Subcutaneous abdominal adipose tissue (tissue), 5 donors: Measurements from ENCODE around the gene SEC61A2.
A peak's percentile ranks its signal among the peaks of the same experiment; 100 is the strongest.

Experiments
- H3K27ac ChIP-seq: one replicate; pipeline ENCODE4 v1.7.0; 2013; ENCODE audit warnings: low read depth, mild to moderate bottlenecking, inconsistent platforms, low read length, moderate library complexity
- H3K27me3 ChIP-seq, 5 donors: one replicate each; pipeline ENCODE4 v1.7.0; 2013; ENCODE audit warnings: low read length in 5 of 5, inconsistent platforms in 1 of 5; ENCODE audit not compliant: control insufficient read depth in 5 of 5, insufficient read depth in 4 of 5
- H3K36me3 ChIP-seq, 5 donors: one replicate each; pipeline ENCODE4 v1.7.0; 2013; ENCODE audit warnings: low read length in 5 of 5; ENCODE audit not compliant: control insufficient read depth in 5 of 5, insufficient read depth in 5 of 5
- H3K4me1 ChIP-seq, 5 donors: one replicate each; pipeline ENCODE4 v1.7.0; 2013; ENCODE audit warnings: low read length in 5 of 5, mild to moderate bottlenecking in 3 of 5, moderate library complexity in 1 of 5; ENCODE audit not compliant: control insufficient read depth in 5 of 5, insufficient read depth in 5 of 5
- H3K4me3 ChIP-seq, 5 donors: one replicate each; pipeline ENCODE4 v1.7.0; 2013; ENCODE audit warnings: low read length in 5 of 5, low read depth in 1 of 5
- H3K9ac ChIP-seq, 5 donors: one replicate each; pipeline ENCODE4 v1.7.0; 2013; ENCODE audit warnings: low read length in 5 of 5, mild to moderate bottlenecking in 4 of 5, moderate library complexity in 3 of 5
- H3K9me3 ChIP-seq, 5 donors: one replicate each; pipeline ENCODE4 v1.7.0; 2013; ENCODE audit warnings: low read length in 5 of 5; ENCODE audit not compliant: control insufficient read depth in 5 of 5
- donor health status: healthy.
- donor health status: healthy.
- donor health status: healthy.
- donor health status: healthy.
- donor health status: healthy.

Gene SEC61A2

DNA sequence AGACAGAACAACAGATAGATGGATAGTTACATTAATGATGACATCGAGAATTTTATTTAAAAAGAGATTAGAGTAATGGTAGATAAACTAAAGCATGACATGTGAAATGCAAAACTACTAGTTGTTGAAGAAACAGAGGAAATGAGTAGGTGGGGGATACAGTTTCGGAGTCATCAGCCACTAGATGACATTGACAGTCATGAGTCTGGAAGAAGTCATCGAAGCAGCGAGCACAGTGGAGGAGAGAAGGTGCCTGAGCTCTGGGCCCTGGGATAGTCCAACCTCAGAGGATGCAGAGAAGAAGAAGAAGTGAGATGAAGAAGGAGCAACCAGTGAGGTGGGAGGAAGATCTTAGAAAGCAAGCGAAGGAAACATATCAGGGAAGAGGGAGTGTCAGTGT, 20.2 kb upstream of the SEC61A2 start:
- Histone ChIP-seq H3K4me1 (peaks cover 0 to 2% (median 0%) of the 10 kb centered on the region in 5 donors), H3K9ac (no peak overlapping the region), H3K27me3 (no peaks in the 10 kb centered on the region), H3K4me3 (no peak overlapping the region), H3K27ac (no peak overlapping the region), H3K36me3 (peaks cover 16 to 76% (median 62%) of the 10 kb centered on the region in 5 donors), H3K9me3 (no peaks in the 10 kb centered on the region)

DNA sequence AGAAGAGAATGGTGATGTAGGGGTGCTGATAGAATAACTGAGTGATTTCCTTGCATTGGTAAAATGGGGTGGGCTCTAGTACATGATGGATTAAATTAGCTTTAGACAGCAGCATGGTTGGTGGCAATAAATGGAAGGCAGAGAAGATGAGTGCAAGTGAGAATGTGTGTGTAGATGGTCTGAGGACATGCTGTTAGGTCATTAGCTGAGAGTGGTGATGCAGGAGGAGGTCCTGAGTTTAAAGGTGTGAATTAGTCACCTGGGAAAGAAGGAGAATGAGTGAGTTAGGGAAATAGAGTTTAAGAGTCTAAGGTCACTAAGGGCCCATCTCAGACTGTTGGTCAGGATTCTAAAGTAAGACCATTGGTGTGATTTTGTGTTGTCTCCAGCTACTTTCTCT, 17.9 kb upstream of the SEC61A2 start:
- Histone ChIP-seq H3K4me3 (no peak overlapping the region), H3K27ac (no peak overlapping the region), H3K9me3 (no peaks in the 10 kb centered on the region), H3K4me1 (peaks cover 0 to 2% (median 0%) of the 10 kb centered on the region in 5 donors), H3K36me3 (peaks cover 16 to 58% (median 49%) of the 10 kb centered on the region in 5 donors), H3K9ac (no peak overlapping the region), H3K27me3 (no peaks in the 10 kb centered on the region)

DNA sequence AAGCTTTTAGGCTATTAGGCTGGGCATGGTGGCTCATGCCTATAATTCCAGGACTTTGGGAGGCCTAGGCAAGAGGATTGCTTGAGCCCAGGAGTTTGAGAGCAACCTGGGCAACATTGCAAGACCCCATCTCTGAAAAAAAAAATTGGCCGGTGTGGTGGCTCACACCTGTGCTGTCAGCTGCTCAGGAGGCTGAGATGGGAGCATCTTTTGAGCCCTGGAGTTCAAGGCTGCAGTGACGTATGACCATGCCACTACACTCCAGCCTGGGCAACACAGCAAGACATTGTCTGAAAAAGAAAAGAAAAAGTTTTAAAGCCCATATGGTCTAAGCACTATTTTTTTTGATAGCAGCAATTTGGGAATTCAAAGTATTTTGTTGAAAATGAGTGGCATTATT, 15.8 kb upstream of the SEC61A2 start:
- H3K4me1 ChIP-seq = no peaks in the 10 kb centered on the region
- no peak overlapping the region for H3K9ac ChIP-seq
- no peak overlapping the region for H3K27ac ChIP-seq

DNA sequence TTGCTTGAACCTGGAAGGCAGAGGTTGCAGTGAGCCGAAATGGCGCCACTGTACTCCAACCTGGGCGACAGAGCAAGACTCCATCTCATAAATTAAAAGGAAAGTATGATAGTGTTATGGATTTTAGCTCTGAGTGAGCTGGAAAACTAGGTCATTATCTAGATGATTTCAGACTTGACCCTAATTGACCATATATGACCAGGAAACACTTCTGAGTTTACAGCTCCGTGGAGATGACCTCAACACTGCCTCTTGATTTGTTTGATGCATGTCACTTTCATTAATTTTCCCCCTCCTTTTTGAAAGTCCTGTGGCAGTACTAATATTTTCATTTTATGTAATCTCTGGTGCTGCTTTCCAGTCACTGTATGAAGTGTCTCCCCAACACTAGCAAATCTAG, 7.8 kb upstream of the SEC61A2 start:
- no peak overlapping the region for H3K4me3 ChIP-seq
- H3K27ac ChIP-seq = no peak overlapping the region
- H3K9me3 ChIP-seq = no peaks in the 10 kb centered on the region
- no peaks in the 10 kb centered on the region for H3K27me3 ChIP-seq
- no peaks in the 10 kb centered on the region for H3K4me1 ChIP-seq
- H3K9ac ChIP-seq = no peak overlapping the region
- H3K36me3 ChIP-seq = peaks cover 5 to 38% (median 36%) of the 10 kb centered on the region in 5 donors

More for the DNA sequence above, 15.8 kb upstream of the SEC61A2 start:
- Histone ChIP-seq H3K9me3 (no peaks in the 10 kb centered on the region), H3K4me3 (no peak overlapping the region), H3K27me3 (no peaks in the 10 kb centered on the region), H3K36me3 (peaks cover 13 to 49% (median 42%) of the 10 kb centered on the region in 5 donors)

DNA sequence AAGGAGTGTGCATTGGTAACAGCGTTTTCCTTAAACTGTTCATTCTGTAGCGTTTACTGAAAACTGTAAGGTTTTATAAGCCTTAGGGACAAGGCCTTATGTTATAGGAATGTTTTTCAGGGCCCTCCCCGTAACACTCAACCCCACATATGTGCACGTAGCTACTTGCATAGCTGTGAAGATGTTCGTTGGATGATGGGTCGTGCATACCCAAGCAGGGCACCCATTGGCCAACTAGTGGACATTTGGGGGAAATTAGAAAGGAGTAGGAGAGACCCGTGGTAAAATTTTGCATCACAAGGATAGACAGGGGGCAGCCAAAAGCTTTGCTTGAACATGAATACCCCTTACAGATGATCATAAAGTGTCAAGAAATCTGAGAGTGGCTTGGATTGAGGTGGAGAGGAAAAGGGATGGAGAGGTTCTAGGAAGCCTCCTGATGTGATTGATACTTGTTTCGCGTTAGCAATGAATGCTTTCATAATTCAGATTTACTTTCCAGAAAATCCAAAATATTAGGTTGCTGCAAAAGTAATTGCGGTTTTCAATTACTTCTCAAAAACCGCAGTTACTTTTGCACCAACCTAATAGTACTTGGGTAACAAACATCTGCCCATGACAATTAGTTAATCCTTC, 878 bp downstream of the SEC61A2 start:
- Histone ChIP-seq H3K9me3 (no peaks in the 10 kb centered on the region), H3K4me3 (peak overlapping the region; percentile 75 to 92 (median 79)), H3K9ac (peak overlapping the region in 4 of 5 donors; percentile 67 to 78 (median 76)), H3K36me3 (peaks cover 0 to 6% (median 3%) of the 10 kb centered on the region in 5 donors), H3K27ac (no peak overlapping the region), H3K27me3 (no peaks in the 10 kb centered on the region), H3K4me1 (peaks cover 0 to 17% (median 9%) of the 10 kb centered on the region in 5 donors)

DNA sequence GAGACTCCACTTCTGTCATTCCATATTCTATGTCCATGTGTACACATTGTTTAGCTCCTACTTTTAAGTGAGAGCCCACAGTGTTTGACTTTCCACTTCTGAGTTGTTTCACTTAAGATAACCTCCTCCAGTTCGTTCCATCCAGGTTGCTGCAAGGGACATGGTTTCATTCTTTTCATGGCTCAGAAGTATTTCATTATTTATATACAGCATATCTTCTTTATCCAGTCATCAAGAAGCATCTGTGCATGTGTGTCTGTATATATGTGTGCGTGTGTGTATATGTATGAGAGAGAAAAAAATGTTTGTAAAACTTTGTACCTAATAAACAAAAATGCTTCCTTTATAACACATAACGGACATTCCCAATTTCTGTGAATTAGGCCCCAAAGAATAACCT, 6.2 kb downstream of the SEC61A2 start:
- Histone ChIP-seq H3K27ac (no peak overlapping the region), H3K4me1 (peaks cover 0 to under 1% (median 0%) of the 10 kb centered on the region in 5 donors), H3K4me3 (no peak overlapping the region), H3K36me3 (peaks cover 4 to 27% (median 23%) of the 10 kb centered on the region in 5 donors), H3K9me3 (no peaks in the 10 kb centered on the region), H3K9ac (no peak overlapping the region), H3K27me3 (no peaks in the 10 kb centered on the region)

DNA sequence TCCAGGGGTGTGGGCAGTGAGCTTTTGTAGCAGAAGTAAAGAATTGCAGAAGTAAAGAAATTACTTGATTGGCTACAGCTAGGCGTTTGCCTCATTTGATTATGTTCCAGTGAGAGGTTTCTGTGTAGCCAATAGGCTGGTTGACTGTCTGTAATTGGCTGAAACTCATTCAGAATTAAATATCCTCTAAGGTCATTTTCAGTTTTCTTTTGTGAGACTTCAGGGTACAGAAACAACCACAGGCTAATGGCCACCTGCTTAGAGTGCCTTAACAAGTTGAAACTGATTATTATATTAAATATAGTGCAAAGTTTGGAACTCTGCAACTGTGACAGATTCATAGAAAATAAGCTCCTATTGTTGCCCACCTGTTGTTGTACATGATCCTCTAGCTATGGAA, 10.6 kb downstream of the SEC61A2 start:
- Histone ChIP-seq H3K27ac (no peak overlapping the region), H3K4me1 (no peaks in the 10 kb centered on the region), H3K27me3 (no peaks in the 10 kb centered on the region), H3K36me3 (peaks cover 16 to 51% (median 46%) of the 10 kb centered on the region in 5 donors), H3K9ac (no peak overlapping the region), H3K9me3 (no peaks in the 10 kb centered on the region), H3K4me3 (no peak overlapping the region)

DNA sequence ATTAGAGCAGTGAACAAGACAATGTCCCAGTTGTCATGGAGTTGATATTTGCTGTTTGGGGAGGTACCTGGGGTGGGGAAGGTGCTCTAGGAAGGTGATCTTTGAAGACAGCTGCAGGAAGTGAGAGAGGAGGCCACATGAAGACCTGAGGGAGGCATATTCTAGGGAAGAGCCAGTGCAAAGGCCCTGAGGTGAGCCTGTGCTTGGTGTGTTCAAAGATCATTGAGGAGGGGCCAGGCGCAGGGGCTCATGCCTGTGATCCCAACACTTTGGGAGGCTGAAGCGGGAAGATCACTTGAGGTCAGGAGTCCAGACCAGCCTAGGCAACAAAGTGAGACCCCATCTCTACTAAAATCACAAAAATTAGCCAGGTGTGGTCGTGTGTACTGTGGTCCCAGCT, 15.1 kb downstream of the SEC61A2 start:
- Histone ChIP-seq H3K27ac (no peak overlapping the region), H3K9ac (no peak overlapping the region), H3K9me3 (no peaks in the 10 kb centered on the region), H3K36me3 (peaks cover 15 to 40% (median 27%) of the 10 kb centered on the region in 5 donors), H3K4me3 (no peak overlapping the region), H3K4me1 (no peaks in the 10 kb centered on the region), H3K27me3 (no peaks in the 10 kb centered on the region)

DNA sequence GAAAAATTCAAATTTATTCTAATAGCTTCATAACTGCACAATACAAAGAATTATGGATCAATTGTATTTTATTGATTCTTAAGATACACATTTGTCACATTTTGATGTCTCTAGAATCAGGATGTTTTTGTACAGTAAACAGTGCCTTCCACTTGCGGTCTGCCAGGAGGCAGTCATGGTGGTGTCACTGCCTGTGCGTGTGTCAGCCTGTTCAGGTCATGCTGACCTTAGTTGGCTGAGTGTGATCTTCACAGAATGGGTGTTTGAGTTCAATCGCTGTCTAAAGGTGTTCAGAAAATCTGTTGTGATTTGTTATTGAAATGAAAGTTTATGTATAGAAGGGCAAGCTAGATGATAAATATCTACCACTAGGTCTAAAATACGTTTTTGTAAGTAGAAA, 20.7 kb downstream of the SEC61A2 start:
- H3K27ac ChIP-seq = no peak overlapping the region
- H3K9me3 ChIP-seq = no peaks in the 10 kb centered on the region
- H3K9ac ChIP-seq = no peak overlapping the region
- H3K27me3 ChIP-seq = no peaks in the 10 kb centered on the region
- H3K36me3 ChIP-seq = peaks cover 14 to 26% (median 14%) of the 10 kb centered on the region in 5 donors
- H3K4me1 ChIP-seq = no peaks in the 10 kb centered on the region
- H3K4me3 ChIP-seq = no peak overlapping the region

DNA sequence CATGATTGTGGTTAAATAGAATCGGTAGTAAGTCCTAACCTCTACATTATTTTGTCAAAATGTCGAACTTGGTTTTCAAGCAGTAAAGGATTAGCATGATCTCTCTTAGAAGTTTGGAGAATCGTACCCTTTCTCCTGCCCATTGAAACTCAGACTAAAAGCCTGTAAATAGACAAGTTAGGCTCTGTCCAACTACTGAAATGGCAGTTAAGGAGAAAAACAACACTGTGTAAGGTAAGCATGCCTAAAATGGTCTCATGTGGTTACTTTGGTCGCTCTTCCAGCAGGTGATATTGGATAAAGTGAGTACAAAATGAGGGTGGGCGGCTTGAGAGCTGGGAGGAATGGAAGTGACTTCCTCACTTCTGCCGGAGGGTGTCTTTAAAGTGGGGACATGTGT, 25.0 kb downstream of the SEC61A2 start:
- Histone ChIP-seq H3K36me3 (peaks cover 22 to 40% (median 28%) of the 10 kb centered on the region in 5 donors), H3K27me3 (no peaks in the 10 kb centered on the region), H3K27ac (no peak overlapping the region), H3K9me3 (no peaks in the 10 kb centered on the region), H3K4me1 (no peaks in the 10 kb centered on the region), H3K9ac (no peak overlapping the region), H3K4me3 (no peak overlapping the region)
